Ishikawa (cell line): ENCODE results near the gene ABCC8.
A peak's percentile ranks its signal among the peaks of the same experiment; 100 is the strongest.

Experiments used
- CEBPB ChIP-seq: IDR thresholded peaks from 2 replicates; pipeline ENCODE4 v1.6.1; 2012
- CREB1 ChIP-seq: IDR thresholded peaks from 2 replicates; pipeline ENCODE4 v1.6.1; 2012; ENCODE audit warnings: low read depth
- EGR1 ChIP-seq: IDR thresholded peaks from 2 replicates; pipeline ENCODE4 v1.6.1; 2012
- EP300 ChIP-seq: IDR thresholded peaks from 2 replicates; pipeline ENCODE4 v1.6.1; 2012; ENCODE audit warnings: borderline replicate concordance
- FOXM1 ChIP-seq: IDR thresholded peaks from 2 replicates; pipeline ENCODE4 v1.6.1; 2012; ENCODE audit warnings: low read depth, borderline replicate concordance
- NFIC ChIP-seq: IDR thresholded peaks from 2 replicates; pipeline ENCODE4 v1.6.1; 2012
- RAD21 ChIP-seq: IDR thresholded peaks from 2 replicates; pipeline ENCODE4 v1.6.1; 2012; ENCODE audit warnings: low read depth
- TAF1 ChIP-seq: IDR thresholded peaks from 2 replicates; pipeline ENCODE4 v1.6.1; 2012; ENCODE audit warnings: low read depth, mild to moderate bottlenecking
- TCF12 ChIP-seq: IDR thresholded peaks from 2 replicates; pipeline ENCODE4 v1.6.1; 2012; ENCODE audit warnings: low read depth
- TEAD4 ChIP-seq: IDR thresholded peaks from 2 replicates; pipeline ENCODE4 v1.6.1; 2012
- USF1 ChIP-seq: IDR thresholded peaks from 2 replicates; pipeline ENCODE4 v1.6.1; 2012
- YY1 ChIP-seq: IDR thresholded peaks from 2 replicates; pipeline ENCODE4 v1.6.1; 2012; ENCODE audit warnings: low read depth
- ZBTB7A ChIP-seq: IDR thresholded peaks from 2 replicates; pipeline ENCODE4 v1.6.1; 2012; ENCODE audit warnings: low read depth
- TF ChIP-seq, protein P1 (sequence below): IDR thresholded peaks from 2 replicates; pipeline ENCODE4 v1.6.1; 2012; ENCODE audit warnings: low read depth, mild to moderate bottlenecking
- TF ChIP-seq, protein P2 (sequence below): IDR thresholded peaks from 2 replicates; pipeline ENCODE4 v1.6.1; 2012

The ABCC8 gene

GRCh38 chr11:17384002-17384511, 92.6 kb downstream of the ABCC8 start:
- TF ChIP-seq, protein P1, sequence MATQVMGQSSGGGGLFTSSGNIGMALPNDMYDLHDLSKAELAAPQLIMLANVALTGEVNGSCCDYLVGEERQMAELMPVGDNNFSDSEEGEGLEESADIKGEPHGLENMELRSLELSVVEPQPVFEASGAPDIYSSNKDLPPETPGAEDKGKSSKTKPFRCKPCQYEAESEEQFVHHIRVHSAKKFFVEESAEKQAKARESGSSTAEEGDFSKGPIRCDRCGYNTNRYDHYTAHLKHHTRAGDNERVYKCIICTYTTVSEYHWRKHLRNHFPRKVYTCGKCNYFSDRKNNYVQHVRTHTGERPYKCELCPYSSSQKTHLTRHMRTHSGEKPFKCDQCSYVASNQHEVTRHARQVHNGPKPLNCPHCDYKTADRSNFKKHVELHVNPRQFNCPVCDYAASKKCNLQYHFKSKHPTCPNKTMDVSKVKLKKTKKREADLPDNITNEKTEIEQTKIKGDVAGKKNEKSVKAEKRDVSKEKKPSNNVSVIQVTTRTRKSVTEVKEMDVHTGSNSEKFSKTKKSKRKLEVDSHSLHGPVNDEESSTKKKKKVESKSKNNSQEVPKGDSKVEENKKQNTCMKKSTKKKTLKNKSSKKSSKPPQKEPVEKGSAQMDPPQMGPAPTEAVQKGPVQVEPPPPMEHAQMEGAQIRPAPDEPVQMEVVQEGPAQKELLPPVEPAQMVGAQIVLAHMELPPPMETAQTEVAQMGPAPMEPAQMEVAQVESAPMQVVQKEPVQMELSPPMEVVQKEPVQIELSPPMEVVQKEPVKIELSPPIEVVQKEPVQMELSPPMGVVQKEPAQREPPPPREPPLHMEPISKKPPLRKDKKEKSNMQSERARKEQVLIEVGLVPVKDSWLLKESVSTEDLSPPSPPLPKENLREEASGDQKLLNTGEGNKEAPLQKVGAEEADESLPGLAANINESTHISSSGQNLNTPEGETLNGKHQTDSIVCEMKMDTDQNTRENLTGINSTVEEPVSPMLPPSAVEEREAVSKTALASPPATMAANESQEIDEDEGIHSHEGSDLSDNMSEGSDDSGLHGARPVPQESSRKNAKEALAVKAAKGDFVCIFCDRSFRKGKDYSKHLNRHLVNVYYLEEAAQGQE = no peak
- TF ChIP-seq RAD21 = peak; percentile 97

DNA sequence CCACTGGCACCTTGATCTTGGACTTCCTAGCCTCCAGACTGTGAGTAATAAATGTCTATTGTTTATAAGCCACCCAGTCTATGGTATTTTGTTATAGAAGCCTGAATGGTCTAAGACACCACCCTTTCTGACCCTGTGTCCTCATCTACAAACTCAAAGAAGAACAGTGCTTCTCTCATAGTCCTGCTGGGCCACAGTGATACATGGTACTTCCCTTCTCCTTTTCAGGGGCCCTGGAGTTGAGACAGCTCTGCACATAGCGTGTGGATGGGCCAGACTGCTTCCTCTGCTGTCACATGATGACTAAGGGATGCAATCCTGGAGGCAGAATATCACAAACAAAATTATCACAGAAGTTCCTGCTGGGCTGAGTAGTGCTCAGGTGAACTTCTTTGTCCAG, 93.2 kb downstream of the ABCC8 start:
- TF ChIP-seq EGR1 = no peak
- no peak for TF ChIP-seq FOXM1
- TF ChIP-seq CEBPB = no peak
- TF ChIP-seq TEAD4 = no peak

GRCh38 chr11:17382046-17382728, 94.5 kb downstream of the ABCC8 start:
- no peak for TF ChIP-seq CREB1
- TF ChIP-seq TCF12 = no peak
- TF ChIP-seq RAD21 = no peak
- TF ChIP-seq TEAD4 = no peak
- TF ChIP-seq, protein P1 = no peak
- TF ChIP-seq USF1 = no peak
- no peak for TF ChIP-seq NFIC
- TF ChIP-seq EP300 = no peak
- no peak for TF ChIP-seq EGR1
- no peak for TF ChIP-seq YY1
- TF ChIP-seq FOXM1 = no peak
- TF ChIP-seq, protein P2, sequence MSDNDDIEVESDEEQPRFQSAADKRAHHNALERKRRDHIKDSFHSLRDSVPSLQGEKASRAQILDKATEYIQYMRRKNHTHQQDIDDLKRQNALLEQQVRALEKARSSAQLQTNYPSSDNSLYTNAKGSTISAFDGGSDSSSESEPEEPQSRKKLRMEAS = no peak
- TF ChIP-seq TAF1 = no peak
- no peak for TF ChIP-seq CEBPB
- TF ChIP-seq ZBTB7A = no peak

GRCh38 chr11:17381156-17381555, 95.5 kb downstream of the ABCC8 start:
- TF ChIP-seq TEAD4 = no peak
- TF ChIP-seq EGR1 = no peak
- no peak for TF ChIP-seq ZBTB7A
- no peak for TF ChIP-seq FOXM1
- no peak for TF ChIP-seq TAF1
- TF ChIP-seq, protein P1 = no peak
- no peak for TF ChIP-seq CREB1
- no peak for TF ChIP-seq RAD21
- TF ChIP-seq CEBPB = no peak
- no peak for TF ChIP-seq TCF12
- no peak for TF ChIP-seq YY1
- no peak for TF ChIP-seq NFIC
- TF ChIP-seq, protein P2 = no peak
- TF ChIP-seq EP300 = no peak
- no peak for TF ChIP-seq USF1
